GM18505 (cell line): ENCODE measurements around the gene CSMD2.

Experiments
- ATAC-seq: cut with Tn5 transposase; IDR thresholded peaks from one replicate; pipeline ENCODE4 v1.9.1; 2021; ENCODE audit not compliant: unreplicated experiment
- POLR2A ChIP-seq: IDR thresholded peaks from 4 replicates; pipeline ENCODE4 v1.6.1; 2011; ENCODE audit warnings: borderline replicate concordance; ENCODE audit not compliant: insufficient read depth, insufficient read length; ENCODE audit errors: extremely low read depth

The CSMD2 gene

DNA sequence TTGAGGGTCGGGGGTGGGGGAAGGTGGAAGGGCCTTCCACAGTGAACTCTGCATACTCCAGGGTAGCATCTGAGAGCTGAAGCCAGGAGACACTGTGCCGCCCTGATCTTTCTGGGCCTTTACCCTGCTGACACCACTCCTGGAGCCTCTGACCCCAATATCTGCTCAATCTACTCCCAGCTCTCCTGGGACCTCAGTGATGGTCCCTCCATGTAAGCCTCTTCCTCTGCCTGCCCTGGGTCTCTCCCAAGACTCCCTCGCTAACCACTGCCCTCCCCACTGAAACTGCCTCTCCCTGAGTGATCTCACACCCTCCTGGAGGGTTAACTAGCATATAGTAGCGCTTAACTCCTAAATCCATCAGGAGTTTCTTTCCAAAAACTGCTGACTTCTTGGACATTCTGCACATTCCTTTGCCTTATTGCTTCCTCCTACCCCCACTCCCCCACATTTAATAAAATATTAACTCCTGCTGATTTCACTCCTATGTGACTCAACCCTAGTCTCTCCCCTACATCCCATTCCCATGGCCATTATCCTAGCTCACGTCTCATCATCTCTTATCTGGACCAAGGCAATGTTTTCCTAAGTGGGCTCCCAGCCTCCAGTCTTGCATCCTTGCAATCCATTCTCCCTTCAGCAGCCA lies 155.6 kb downstream of the CSMD2 start:
- TF ChIP-seq POLR2A = no peak
- ATAC-seq = no peak

DNA sequence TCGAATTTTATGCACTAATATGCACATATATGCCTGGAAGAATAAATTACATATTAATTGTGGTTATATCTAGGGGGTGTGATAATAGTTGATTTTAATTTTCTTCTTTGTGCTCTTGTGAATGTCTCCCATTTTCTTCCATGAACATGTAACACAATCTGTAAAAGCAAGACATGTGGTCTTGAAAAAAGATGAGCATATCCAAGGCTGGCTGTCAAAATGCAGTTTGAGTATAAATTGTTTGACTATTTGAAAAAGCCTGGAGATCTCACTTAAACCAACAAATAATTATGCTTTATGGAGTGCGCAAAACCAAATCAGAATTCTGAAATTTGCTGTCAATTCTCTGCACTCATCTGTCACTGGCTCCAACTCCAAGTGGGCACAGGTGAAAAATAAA lies 157.3 kb downstream of the CSMD2 start:
- no peak for ATAC-seq
- no peak for TF ChIP-seq POLR2A

DNA sequence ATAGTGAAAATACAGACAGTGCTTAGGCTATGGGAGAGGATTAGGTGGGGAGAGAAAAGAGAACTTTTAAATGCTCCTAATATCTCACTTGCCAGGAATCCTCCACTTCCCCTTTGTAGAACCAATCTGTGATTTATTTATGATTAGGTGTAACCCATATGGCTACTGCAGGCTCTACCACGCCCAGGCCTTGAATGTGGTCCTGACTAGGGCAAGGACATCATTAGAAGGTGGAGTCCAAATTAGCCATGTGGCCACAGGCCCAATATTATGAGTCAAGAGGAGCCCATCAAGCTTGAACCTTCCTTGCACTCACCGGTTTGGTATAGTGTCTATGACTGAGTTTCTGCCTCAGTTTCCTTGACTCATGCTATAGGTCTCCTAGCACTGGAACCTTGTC lies 159.7 kb downstream of the CSMD2 start:
- no peak for ATAC-seq
- TF ChIP-seq POLR2A = no peak

DNA sequence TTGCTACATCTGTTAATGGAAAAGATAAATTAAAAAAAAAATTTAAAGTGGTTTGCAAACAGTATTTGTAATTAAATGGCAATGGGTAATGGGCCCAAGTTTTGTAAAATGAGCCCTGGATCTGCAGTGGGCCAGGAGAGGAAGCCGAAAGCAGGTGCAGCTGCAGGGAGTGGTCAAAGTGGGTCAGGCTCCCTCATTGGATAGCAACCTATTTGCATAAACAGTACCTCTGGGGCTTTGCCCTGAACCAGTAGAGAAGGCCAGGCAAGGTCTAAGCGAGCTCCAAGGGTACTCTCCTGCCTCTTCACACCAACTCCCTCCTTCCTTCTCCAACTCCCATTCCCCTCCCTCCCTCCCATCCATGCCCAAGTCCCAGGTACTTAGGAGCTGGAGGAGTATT lies 162.2 kb downstream of the CSMD2 start:
- TF ChIP-seq POLR2A = no peak
- ATAC-seq = no peak

DNA sequence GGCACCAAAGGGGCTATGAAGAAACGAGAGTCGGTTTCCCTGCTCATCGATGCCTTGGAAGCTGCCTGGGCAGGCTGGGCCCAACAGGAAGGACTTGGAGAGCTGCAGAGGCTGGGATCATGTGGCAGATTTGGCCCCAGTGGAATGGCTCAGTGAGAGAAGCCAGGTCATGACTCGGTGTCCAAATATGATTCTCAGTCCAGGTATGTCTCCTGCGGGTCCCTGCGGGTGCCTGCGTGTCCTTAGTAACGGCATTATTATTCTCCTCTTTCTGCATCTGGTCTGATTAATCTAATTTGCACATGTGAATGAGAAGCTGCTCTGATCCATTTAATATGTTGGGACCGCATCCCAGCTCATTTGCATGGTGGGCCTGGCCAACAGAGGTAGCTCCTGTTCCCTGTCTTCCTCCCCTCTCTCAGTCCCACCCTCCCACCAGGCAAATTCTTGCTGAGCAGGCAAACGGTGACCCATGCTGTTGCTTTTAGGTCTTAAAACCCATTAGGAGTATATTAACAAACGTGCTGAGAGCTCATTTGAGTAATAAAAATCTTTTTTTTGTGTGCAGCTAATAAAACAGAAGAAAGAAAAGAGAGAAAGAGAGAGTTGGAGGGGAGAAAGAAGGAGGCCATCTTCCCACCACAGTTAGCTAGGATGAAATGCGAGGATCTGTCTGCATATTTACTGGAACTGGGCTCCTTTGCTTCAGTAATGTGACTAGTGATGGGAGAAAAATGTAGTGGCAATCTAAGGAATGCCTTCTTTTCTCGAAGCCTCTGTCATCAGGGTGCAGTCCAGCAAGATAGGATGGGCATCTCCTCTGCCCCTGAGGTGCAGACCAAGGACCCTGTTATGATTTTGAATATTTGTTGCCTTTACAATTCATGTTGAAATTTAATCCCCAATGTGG lies 167.6 kb downstream of the CSMD2 start:
- ATAC-seq = no peak
- TF ChIP-seq POLR2A = no peak

DNA sequence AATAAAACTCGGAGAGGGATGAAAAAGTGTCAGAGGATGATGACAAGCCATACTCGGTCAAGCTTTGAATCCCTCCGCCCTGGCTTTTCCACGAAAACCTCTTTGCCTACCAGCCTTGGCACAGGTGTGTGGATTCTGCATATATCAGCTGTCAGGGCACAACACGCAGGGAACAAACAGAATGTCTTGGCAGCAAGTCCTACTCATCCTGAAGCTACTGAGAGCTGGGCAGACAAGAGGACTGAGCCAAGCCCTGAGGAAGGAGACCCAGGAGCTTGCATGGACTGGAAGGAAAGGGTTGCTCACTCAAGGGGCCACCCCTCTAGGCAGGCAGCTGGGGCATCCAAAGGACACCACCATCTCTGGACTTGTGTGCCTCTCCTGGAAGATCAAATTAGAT lies 168.7 kb downstream of the CSMD2 start:
- no peak for TF ChIP-seq POLR2A

DNA sequence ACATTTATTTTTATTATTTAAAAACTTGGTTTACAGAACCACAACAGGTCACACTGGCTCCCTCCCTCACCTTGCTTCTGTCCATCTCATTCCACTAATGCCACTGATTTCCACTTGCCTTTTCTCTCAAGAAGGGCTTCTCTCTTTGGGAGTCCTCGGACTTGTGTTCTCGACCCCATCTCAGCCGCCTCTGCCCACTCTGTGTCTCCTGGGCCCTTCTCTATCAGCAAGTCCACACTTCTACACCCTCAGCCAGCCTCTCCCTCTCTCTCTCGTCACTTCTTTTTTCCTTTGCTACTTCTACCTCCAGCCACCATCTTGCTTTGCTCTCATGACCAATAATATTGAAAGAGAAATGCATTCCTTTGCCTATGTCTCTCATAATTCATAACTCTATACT lies 171.7 kb downstream of the CSMD2 start:
- no peak for TF ChIP-seq POLR2A
- no peak for ATAC-seq

More for the DNA sequence above, 168.7 kb downstream of the CSMD2 start:
- no peak for ATAC-seq

DNA sequence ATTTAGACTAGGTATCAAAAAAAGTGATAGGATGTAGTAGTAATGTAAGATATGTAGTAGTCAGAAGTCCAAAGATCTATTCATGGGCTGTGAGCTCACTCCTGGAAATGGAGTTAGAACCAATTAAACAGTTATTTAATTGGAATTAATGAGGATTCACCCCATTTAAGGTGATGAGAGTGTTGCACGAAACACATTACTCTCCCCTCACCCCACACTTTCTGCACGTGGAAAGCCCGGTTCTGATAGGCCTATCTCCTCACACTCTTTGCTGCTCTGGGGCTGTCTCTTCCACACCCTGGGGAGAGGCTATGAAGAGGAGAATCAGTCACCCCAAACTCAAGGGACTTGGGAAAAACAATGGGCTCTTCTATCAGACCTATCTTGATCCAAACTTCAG lies 174.7 kb downstream of the CSMD2 start:
- TF ChIP-seq POLR2A = no peak
- no peak for ATAC-seq

DNA sequence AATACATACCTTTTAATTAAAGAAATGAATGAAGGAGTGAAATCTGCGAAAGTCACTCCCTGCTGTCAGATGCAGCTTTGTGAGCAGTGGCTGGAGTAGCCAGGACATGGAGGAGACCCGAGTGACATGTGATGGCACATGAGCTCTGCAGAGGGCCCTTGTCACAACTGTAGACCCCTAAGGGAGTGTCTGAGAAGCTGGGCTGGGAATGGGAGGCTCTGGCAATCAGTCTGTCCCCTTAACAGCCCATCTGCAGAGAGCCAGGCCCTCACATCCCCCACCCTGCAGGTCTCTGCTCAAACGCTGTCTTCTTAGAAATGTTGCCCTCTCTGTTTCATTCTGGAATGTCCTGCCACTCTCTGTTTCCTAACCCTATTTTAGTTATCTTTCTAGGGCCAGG lies 176.9 kb downstream of the CSMD2 start:
- TF ChIP-seq POLR2A = no peak
- no peak for ATAC-seq

DNA sequence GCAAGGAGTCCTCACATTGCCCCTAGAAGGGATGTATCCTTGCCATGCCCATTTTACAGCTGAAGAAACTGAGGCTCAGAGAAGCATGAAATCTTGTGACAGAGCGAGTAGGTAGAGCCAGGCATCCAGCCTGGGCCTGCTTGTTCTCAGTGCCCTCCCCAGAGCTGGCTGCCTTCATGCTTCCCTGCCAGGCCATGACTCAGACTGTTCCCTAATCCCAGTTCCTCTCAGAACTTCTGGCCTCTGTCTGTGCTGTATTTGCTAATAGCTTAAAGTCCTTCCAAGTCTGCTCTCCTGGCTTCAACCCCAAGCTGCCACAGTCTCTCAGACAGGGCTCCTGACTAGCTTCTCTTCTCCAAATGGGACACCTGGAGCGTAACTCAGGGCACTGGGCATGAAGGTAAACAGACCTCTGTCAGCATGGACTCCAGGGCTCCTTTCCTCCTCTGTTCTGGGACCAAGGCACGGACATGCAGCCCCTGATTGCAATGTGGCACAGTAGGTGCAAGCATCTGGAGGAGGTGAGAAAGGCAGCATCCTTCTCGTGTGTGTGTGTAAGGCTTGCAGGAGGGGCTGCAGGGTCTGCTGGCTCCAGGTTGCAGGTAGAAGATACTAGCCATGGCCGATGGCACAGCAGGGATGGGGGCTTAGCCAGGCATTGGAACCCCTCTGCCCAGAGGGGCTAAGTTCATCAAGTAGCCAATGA lies 178.5 kb downstream of the CSMD2 start:
- no peak for TF ChIP-seq POLR2A
- ATAC-seq = no peak

DNA sequence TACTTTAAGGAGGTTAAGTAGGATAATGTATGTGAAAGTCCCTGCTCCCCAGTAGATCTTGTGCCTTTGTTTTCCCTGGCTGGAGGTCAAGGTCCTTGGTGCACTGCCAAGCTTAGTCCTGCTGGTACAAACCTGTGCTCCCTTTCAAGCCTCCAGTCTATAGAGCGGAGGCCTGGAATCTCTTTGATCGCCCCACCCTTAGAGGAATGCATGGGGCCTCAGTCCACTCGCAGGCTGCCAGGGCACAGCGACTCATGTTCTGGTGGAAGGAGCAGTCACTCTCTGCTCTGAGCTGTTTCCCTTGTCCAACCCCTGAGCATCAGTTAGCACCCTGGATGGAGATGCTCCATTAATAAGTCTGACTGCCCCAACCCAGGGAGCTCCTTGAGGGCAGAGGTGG lies 179.4 kb downstream of the CSMD2 start:
- ATAC-seq = no peak
- TF ChIP-seq POLR2A = no peak

DNA sequence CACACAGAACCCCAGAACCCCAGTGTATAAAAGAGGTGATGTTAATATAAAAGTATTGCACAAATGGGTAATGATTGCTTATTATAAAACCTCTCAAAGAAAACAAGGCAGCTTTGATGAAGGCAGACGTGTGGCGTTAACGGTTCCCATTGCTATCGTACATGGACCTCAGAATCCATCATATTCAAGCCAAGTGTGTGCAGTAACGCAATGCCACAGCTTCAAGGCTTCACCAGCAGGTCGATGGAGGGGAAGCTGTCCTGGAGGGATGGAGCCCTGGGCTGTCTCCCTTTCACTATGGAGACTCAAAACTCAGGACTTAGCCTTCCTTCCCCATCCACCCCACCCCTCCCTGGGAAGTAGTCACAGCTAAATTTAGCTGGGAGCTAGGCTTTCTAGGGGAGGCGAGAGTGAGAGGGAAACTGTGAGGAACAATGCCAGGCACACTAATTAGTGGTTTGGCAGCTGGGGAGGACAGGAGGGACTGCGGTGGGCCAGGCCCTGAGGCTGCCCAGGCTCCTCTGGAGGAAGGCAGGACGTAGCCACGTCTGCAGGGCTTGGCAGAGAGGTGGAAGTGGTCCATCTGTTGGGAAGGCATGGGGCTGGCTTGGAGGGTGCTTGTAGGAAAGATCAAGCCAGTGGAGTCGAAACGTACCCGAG lies 180.0 kb downstream of the CSMD2 start:
- no peak for TF ChIP-seq POLR2A
- no peak for ATAC-seq

DNA sequence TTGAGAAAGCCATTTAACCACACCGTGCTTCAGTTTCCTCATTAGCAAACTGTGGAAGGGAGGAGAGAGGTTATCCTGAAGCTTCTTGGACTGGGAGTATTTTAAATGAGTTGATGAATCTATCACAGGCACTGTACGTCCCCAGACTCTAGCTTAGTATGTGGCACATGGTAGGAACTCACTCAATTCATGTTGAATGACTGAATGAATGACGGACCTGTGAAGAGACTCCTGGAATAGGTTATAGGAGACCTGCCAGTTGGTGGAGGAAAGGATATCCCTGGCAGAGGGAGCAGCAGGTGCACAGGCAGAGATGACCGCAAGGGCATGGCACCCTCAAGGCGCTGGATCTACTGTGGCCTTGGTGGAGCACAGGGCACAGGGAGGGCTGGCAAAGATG lies 182.6 kb downstream of the CSMD2 start:
- no peak for TF ChIP-seq POLR2A
- ATAC-seq = no peak
